ENCODE data around the gene SCMH1.
"Not testable (repeated sequence)": the region's sequence is repeated elsewhere in the genome, so short reads cannot be mapped to it uniquely, and the experiment has no call there.

Gene SCMH1

DNA sequence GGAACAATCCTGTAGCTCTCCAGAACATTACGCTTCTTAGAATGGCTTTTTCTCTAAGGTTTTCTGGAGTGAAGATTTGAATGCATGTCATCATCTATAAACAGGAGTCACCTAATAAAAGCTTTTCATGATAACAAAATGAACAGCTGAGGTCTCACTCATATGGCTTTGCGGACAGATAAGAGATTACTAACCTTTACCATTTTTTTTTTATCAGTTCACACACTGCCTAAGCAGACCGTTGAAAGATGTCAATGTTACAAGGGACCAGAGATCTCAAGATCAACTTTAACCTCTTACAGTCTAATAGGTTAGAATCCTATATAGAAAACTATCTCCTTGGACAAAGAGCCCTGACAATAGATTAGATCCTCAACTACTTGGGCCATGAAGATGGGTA, 41.4 kb downstream of the SCMH1 start:
- DNase-seq = no peak

DNA sequence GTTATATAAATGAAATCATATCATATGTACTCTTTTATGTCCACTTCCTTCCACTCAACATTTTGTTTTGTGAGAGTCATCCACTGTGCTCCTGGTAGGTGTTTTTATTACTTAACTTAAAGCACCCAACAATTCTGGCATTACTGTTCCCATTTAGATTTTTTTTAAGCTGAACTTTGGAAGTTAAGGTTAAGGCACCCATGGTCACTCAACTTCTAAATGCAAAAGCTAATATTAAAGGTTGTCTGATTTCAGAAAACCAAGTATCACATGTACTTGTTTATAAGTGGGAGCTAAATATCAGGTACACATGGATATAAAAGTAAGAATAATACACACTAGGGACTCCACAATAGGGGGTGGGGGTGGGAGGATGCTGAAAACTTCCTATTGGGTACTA, 42.7 kb downstream of the SCMH1 start:
- no peak for DNase-seq

DNA sequence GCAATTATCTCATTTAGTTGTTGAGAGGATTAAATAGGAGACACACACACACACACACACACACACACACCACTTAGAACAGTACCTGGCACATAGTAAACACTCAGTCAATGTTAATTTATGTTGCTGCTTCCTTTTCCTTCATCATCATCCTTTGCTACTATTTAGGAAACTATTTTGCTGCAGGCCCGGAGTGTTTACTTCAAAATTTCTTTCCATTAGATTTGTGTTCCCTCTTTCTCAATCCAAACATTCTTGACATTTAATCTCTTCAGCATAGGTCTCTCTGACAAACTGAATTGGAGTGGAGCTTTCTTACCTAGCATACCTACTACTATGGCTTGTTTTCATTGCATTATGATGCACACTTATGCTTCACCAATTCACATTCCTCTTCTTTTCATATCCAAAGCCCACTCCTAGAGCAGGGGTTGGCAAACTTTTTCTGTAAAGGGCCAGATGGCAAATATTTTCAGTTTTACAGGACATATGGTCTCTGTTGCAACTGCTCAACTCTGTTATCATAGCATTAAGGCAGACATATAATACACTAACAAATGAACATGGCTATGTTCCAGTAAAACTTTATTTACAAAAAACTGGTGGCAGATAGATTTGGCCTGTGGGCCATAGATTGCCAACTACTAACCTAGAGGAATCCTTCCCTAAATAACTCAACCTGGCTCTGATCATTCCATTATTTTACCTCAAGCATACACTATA, 49.5 kb downstream of the SCMH1 start:
- no peak for DNase-seq

DNA sequence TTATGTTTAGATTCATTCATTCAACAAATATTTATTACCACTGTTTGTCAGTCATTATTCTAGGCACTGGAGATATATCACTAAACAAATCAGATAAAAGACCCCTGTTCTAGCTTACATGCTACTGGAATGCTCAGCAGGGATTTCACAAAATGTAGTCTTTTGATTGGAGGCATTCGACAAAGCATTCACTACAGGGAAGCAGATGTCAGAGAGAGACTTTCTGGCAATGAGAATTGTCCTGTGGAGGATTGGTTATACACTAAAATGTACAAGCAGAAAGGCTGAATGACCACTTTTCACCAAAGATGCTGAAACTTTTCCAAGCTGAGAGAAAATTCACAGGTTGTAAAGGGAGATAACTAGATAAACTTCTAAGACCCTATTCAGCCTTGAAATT, 57.7 kb downstream of the SCMH1 start:
- no peak for DNase-seq

DNA sequence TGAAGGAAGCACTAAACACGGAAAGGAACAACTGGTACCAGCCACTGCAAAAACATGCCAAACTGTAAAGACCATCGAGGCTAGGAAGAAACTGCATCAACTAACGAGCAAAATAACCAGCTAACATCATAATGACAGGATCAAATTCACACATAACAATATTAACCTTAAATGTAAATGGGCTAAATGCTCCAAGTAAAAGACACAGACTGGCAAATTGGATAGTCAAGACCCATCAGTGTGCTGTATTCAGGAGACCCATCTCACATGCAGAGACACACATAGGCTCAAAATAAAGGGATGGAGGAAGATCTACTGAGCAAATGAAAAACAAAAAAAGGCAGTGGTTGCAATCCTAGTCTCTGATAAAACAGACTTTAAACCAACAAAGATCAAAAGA, 63.9 kb downstream of the SCMH1 start:
- DNase-seq = not testable (repeated sequence)

DNA sequence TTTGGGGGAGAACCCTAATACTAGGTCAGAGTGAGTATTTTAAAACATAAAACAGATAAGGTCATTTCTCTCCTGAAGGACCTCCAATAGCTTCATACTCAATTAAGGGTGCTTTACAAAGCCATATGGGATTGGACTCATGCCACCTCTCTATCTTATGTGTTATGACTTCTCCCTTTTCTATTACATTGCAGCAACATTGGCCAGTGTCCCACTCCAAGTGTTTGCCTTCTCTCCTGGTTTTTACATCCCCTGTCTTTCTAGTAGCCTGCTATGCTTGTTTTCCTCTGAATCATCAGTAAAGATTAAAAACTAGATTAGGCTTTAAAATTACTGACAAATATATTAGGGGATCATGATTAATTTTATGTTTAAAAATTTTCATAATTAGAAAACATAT, 66.6 kb downstream of the SCMH1 start:
- no peak for DNase-seq

DNA sequence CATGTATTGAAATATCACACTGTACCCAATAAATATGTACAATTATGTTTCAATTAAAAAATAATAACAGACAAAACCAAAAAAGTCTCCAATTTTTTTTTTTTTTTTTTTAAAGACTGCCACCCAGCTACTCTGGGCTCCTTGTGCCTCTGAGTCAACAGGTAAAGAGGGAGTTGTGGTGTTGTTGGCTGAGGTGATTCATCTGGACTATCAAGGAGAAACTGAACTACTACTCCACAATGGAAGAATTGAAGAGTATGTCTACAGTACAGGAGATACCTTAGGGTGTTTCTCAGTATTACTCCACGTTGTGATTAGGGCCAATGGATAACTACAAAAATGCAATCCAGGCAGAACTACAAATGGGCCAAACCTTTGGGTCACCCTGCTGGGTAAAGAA, 67.9 kb downstream of the SCMH1 start:
- DNase-seq = no peak

DNA sequence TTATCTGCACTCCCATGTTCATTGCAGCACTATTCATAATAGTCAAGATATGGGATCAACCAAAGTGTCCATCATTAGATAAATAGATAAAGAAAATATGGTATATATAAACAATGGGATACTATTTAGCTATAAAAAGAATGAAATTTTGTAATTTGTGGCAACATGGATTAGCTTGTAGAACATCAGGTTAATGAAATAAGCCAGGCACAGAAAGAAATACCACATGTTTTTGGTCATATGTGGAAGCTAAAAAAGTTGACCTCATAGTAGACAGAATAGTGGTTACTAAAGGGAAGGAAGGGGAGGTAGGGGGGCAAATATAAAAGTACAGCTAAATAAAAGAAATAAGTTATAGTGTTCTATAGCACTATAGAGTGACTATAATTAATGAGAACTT, 68.5 kb downstream of the SCMH1 start:
- DNase-seq = no peak

DNA sequence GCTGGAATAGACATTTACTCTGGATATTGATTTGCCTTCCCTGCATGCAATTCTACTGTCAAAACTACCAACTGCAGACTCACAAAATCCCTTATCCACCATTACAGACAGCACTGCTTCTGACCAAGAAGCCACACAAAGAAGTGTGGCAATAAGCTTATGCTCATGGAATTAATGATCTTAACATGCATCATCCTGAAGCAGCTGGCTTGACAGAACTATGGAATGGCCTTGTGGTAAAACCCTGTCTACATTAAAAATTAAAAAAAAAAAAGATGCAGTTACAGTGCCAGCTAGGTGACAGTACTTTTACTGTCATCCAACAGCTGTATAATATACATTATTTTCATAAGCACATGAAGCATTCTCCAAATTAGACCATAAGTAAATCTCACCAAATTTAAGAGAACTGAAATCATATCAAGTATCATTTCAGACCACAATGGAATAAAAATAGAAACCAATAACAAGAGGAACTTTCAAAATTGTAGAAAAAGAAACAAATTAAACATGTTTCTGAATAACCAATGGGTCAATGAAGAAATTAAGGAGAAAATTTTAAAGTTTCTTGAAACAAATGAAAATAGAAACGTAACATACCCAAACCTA, 70.7 kb downstream of the SCMH1 start:
- no peak for DNase-seq

DNA sequence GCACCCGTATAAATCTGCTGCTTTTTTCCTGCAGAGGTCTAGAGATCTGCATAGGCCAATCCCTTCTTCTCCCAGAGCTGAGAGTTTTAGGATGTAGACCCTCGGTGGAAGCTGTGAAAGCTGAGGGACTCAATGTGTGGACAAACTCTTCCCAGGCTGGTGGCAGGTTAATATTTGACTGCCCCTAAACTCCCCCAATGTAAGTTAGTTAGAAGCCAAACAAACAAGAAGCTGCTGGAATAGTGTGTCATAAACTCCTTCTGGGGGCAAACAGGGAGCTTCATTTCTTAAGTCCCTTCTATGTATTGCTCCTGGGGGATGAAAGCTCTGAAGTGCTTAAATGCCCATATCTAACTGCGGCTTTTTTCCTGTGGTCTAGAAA, 72.3 kb downstream of the SCMH1 start:
- no peak for DNase-seq

DNA sequence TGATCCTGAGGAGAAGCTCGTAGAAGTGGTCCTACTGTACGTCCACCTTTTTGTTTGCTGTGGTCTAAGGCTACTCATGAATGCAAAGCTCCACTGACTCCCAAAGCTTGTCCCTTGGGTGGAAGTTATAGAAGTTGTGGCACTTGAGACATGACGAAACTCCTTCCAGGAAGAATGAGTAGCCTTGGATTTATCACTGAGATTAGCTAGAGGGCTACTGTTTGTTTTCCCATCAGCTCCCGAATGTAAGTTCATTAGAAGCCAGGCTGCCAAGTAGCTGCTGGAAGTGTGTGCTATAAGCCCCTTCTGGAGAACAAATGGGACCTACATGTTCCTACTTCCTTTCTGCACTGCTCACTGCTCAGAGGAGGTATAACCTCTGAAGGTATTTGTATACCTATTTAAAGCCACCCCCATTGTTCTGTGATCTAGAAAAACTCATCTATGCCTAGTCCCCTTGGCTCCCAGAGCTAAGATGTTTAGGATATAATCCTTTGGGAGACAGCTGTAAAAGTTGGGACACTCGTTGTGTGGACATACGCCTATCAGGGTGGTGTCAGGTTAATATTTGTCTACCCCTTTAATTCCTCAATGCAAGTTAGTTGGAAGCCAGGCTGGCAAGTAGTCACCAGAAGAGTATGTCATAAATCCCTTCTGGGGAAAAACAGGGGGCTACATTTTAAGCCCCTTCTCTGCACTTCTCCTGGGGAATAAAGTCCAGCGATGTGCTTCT, 72.9 kb downstream of the SCMH1 start:
- no peak for DNase-seq

DNA sequence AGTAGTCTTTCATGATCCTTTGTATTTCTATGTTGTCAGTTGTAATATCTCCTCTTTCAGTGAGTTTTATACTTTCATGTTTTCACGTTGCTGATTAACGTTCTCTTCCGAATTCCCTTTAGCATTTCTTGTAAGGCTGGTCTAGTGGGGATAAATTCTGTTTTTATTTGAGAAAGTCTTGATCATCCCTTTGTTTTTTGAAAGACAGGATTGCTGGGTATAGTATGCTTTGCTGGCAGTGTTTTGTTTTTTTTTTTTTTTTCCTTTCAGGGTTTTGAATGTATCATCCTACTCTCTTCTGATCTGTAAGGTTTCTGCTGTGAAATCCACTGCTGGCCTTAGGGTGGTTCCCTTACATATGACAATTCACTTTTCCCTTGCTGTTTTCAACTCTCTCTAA, 74.4 kb downstream of the SCMH1 start:
- DNase-seq = no peak

DNA sequence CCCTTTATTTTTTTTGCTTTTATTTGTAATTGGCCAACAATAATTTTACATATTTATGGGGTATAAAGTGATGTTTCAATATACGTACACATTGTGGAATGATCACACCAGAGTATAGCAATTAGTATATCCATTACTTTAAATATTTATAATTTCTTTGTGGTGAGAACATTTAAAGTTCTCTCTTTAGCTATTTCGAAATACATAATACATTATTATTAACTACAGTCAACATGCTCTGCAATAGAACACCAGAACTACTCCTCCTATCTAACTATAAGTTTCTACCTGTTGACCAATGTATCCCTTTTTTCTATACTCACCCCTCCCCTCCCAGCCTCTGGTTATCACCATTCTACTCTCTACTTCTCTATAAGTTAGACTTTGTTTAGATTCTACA, 77.4 kb downstream of the SCMH1 start:
- DNase-seq = no peak

DNA sequence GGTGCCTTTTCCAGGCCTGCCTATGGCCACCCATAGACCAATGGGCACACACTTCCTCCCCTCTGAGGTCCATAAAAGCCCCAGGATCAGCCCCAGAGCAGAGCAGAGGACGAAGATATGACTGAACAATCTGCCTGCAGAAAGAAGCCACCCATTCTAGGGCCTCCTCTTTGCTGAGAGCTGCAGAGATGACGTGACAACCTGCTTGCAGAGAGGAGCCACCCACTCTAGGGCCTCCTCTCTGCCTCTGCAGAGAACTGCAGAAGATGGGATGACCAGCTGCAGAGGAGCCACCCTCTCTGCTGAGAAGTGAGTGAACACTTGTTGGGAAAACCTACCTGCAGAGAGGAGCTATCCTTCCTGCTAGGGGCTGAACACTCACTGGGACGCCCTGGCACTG, 79.7 kb downstream of the SCMH1 start:
- no peak for DNase-seq

DNA sequence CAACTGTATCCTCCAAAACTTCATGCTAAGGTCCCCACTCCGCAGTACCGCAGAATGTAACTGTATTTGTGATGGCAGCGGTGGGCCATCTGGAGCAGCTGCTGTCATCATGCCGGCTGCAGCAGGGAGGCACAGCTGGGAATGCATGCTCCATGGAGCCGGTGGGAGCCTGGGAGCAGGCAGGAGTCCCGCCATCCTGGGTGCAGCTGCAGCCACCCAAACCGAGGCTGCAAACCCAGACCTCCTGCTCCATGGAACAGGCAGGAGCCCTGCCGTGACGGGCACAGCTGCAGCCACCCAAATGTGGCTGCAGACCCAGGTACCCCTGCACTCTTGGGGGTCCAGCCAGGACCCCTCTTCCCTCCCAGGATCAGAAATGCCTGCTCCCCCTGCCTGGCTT, 80.3 kb downstream of the SCMH1 start:
- DNase-seq = no peak

DNA sequence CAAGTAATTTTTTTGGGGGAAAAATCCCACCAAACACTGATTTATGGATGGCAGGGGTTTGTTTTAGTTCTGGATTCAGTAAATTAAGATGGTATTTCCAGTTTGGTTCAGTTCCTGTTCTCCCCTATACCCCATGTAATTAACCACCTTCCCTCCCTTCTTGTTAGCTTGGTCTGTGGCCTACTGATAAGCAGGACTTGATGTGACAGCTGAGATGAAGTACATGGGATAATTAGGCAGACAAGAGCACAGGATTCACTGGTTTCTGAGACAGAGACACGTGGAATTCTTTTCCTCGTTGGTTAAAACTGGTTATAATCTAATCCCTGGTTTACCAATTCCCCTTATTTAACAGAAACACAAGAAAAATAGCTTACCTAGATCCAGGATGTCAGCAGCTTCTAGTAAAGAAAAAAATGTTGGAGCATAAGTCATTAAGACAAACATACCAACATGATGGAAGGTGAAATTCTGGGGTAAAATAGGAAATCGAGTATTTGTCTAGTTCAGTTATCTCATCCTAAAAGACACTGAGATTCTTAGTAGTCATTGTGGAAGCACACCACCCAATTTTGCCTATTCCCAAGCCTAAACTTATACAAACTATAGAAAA, 81.5 kb downstream of the SCMH1 start:
- DNase-seq = no peak

DNA sequence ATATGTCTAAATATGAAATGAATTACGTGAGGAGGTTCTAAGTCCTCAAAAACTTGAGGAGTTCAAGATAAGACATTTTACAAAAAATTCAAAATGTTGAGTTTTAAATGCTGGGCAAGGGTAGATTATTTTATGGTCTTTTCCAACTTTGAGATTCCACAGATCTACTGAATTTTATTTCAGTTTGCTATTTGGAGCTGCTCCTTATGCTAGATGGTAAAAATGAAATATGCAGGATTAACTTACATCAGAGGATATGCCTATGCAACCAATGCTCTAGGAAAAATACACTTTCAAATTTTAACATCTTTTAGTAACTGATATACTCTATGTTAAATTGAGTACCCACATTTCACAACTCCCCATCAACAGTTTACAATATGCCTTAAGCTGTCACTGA, 83.1 kb downstream of the SCMH1 start:
- DNase-seq = no peak

DNA sequence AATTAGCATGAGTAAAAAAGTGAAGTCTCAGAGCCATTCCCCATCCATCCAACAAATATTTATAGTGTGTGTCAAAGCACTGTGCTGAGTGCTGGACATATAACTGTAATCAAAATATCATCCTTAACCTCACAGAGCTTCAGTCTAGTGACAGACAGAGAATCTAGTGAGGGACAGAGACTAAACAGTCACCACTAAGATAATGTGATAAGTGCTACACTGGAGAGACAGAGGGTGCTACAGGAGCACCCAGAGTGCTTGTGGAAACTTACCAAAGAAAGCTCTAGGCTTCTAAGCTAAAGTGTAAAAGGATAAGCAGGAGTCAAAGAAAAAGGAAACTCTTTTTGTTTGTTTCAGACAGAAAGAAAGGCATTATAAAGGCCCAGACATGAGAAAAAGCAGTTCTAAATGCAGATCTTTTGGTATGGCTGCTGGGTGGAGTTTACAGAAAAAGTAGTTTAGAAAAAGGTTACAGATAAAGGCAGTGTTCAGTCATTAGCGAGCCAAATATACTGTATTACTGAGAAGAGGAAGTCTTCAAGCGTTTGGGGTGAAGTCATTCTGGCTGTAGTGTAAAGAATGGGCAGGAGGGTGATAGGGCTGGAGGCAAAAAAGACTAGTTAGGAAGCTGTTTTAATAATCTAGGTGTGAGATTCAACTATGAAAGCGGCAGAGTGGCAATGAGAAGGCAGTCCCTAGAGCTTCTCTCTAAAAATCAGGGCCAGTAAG, 83.8 kb downstream of the SCMH1 start:
- peak in 1 of 2 experiments; percentile 6 for DNase-seq

DNA sequence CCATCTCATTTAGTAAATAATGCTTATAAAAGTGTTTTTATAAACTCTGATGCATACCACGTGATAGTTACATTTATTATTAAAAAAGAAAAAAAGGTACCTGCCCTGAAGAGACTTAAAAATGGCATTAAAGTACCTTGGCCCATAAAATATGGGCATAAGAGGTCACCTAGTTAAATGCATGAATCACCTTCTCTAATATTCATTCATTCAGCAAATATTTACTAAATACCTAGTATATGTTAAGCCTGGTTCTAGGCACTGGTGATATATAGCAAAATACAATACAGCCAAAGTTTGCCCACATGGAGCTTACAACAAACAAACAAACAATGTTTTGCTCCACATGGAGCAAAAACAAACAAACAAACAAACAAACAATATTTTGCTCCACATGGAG, 87.0 kb downstream of the SCMH1 start:
- no peak for DNase-seq

DNA sequence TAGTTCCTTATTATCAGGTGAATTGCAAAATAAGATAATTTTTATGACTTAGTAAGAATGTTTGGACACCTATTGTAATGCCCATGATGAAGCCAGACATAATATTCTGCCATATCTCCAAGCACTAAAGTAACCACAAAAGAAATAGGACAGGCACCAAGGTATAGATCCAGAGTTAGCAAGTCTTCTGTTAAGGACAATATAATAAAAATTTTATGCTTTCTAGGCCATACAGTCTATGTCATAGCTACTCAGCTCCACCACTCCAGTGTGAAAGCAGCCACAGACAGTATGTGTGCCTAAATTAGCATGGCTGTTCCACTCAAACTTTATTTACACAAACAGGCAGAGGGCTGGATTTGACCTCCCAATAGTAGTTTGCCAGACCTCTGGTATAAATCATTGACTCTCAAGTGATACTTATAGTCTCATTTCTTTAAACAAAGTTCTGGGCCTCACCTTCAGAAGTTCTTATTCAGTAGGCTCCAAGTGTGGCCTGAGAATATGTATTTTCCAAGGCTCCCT, 88.3 kb downstream of the SCMH1 start:
- no peak for DNase-seq

DNA sequence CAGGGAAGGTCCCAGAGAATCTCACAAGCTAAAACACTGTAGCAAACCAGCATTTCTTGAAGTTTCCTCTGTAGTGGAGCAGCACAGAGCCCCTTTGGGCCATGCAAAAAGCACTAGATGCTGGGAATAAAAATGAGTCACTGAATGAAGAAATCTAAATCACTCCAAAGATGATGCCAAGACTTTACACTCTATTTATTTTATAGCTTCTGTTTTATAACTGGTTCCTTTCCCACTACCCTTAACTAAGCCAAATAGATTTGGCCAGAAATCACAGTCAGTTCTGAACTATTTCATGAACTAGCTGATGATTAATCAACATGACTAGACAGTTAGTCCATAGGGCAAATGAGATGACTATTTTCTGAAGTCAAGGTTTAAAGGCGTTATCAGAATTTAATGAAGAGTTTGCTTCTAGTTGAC, 89.5 kb downstream of the SCMH1 start:
- DNase-seq = no peak

DNA sequence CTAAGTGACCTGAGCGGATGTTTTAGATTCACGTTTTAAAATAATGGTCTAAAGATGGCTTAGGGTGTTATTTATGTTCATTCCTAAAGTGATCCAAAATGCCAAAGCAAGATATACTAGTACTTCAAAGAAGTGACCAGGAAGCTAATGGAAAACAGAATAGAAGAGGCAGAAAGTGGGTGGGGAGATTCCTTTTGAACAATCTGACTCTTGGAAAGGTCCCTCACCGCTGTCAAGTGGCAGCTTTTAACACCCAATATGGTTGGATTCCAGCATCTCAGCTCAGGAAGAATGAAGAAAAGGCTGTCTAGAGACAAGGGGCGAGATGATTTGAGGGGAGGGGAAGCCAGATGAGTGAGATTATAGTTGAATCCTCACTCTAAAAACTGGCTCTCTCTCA, 90.3 kb downstream of the SCMH1 start:
- DNase-seq = no peak

DNA sequence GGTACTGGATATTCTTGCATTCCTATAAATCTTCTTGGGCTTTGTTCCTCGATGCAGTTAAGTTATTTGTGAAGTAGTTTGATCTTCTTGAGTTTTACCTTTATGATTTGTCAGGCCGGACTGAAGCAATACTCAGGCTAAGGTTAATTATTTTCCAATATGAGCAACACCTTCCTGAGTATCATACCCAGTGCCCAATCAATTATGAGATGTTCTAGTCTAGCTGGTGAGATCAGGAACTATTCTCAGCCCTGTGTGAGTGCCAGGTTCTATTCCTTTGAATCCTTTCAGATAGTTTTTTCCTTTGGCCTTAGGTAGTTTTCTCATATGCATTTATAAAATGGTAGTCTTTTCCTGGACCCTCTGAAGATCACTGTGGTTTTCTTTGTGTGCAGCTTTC, 92.5 kb downstream of the SCMH1 start:
- no peak for DNase-seq

All from Kasumi-1 (cell line).